ENCODE measurements around the gene RBM4. TPM values are rescaled to one million over a fixed set of nuclear protein-coding genes. Genes with fewer than 3 reads are reported as not detected.
"Not testable (repeated sequence)": the region's sequence is repeated elsewhere in the genome, so short reads cannot be mapped to it uniquely, and the experiment has no call there.

The RBM4 gene
- total and polyA plus RNA-seq, 2 experiments from 2014 or later: 79.0 to 121 TPM

GRCh38 chr11:66639066-66639813, 737 bp downstream of the RBM4 start:
- Histone ChIP-seq H3K4me1 (ENCODE audit: insufficient read depth) (peaks cover 44% of the 10 kb centered on the region), H3K27ac (peak overlapping the region; percentile 88), H3K9ac (peak overlapping the region; percentile 94), H3K79me2 (ENCODE audit: insufficient read depth) (peaks cover 96% of the 10 kb centered on the region), H3K4me2 (ENCODE audit: unreplicated experiment) (peak overlapping the region; percentile 100), H3K9me2 (ENCODE audit: insufficient read depth) (no peaks in the 10 kb centered on the region), H4K20me1 (ENCODE audit: insufficient read depth) (peaks cover 41% of the 10 kb centered on the region), H3K27me3 (replicated peaks; ENCODE audit: insufficient read depth) (no peaks in the 10 kb centered on the region), H2AFZ (peak overlapping the region; percentile 15; the same call in 1 of the 2 replicates), H3K9me3 (ENCODE audit: low read depth) (no peaks in the 10 kb centered on the region), H3F3A (ENCODE audit: insufficient read depth) (peaks cover 62% of the 10 kb centered on the region), H3K4me3 (peak overlapping the region; percentile 87), H3K36me3 (ENCODE audit: low read depth) (peaks cover 36% of the 10 kb centered on the region)
- 2 to 3% methylated on average over 27 of the region's 27 CpGs for WGBS, 2 experiments (ENCODE audit: low coverage in 1 of 2, low lambda C conversion rate in 2 of 2, missing lambda C conversion rate in 2 of 2)
- TF ChIP-seq EZH2 (IDR thresholded peaks at IDR 0.05; ENCODE audit: insufficient read depth, poor library complexity, severe bottlenecking): no peak
- TF ChIP-seq EZH2phosphoT487 (IDR thresholded peaks at IDR 0.05; ENCODE audit: insufficient read depth, low read depth): no peak
- in situ Hi-C loops (cut with MboI): no loop called here
- DNase-seq: peak; percentile 80

- peaks cover 49% of the 10 kb centered on the region for H3K4me1 ChIP-seq (ENCODE audit: insufficient read depth)
- H3K9me2 ChIP-seq (ENCODE audit: insufficient read depth); H3K27me3 ChIP-seq (replicated peaks; ENCODE audit: insufficient read depth); in situ Hi-C loops (cut with MboI); H2AFZ ChIP-seq; DNase-seq; H3K9me3 ChIP-seq (ENCODE audit: low read depth): not testable (repeated sequence)
- 40 to 42% methylated on average over 10 of the region's 10 CpGs for WGBS, 2 experiments (ENCODE audit: low coverage in 1 of 2, low lambda C conversion rate in 2 of 2, missing lambda C conversion rate in 2 of 2)
- H3K9ac ChIP-seq: peak overlapping the region; percentile 94
- H4K20me1 ChIP-seq (ENCODE audit: insufficient read depth): peaks cover 47% of the 10 kb centered on the region
- peaks cover 96% of the 10 kb centered on the region for H3K79me2 ChIP-seq (ENCODE audit: insufficient read depth)
- H3K4me2 ChIP-seq (ENCODE audit: unreplicated experiment): peak overlapping the region; percentile 100
- H3K36me3 ChIP-seq (ENCODE audit: low read depth): peaks cover 42% of the 10 kb centered on the region
- H3K4me3 ChIP-seq: peak overlapping the region; percentile 87
- H3F3A ChIP-seq (ENCODE audit: insufficient read depth): peaks cover 56% of the 10 kb centered on the region
- peak overlapping the region; percentile 88 for H3K27ac ChIP-seq
Measured at GRCh38 chr11:66639814-66640340, 1.4 kb downstream of the RBM4 start.

- in situ Hi-C loops (cut with MboI): no loop called here
- 18 to 23% methylated on average over 3 of the region's 3 CpGs for WGBS, 2 experiments (ENCODE audit: low coverage in 1 of 2, low lambda C conversion rate in 2 of 2, missing lambda C conversion rate in 2 of 2)
- Histone ChIP-seq H3K27ac (no peak overlapping the region), H3K9me3 (ENCODE audit: low read depth) (no peaks in the 10 kb centered on the region), H3F3A (ENCODE audit: insufficient read depth) (peaks cover 57% of the 10 kb centered on the region), H3K79me2 (ENCODE audit: insufficient read depth) (peaks cover 96% of the 10 kb centered on the region), H3K36me3 (ENCODE audit: low read depth) (peaks cover 58% of the 10 kb centered on the region), H3K9ac (peak overlapping the region; percentile 94), H3K4me2 (ENCODE audit: unreplicated experiment) (peak overlapping the region; percentile 100), H2AFZ (no peak overlapping the region), H3K4me1 (ENCODE audit: insufficient read depth) (peaks cover 57% of the 10 kb centered on the region), H3K9me2 (ENCODE audit: insufficient read depth) (no peaks in the 10 kb centered on the region), H4K20me1 (ENCODE audit: insufficient read depth) (peaks cover 57% of the 10 kb centered on the region), H3K4me3 (peak overlapping the region; percentile 87), H3K27me3 (replicated peaks; ENCODE audit: insufficient read depth) (no peaks in the 10 kb centered on the region)
- peak; percentile 53 for DNase-seq
- TF ChIP-seq EZH2 (IDR thresholded peaks at IDR 0.05; ENCODE audit: insufficient read depth, poor library complexity, severe bottlenecking) (no peak), EZH2phosphoT487 (IDR thresholded peaks at IDR 0.05; ENCODE audit: insufficient read depth, low read depth) (no peak)
Measured at GRCh38 chr11:66641834-66642233, 3.3 kb downstream of the RBM4 start.

GRCh38 chr11:66643745-66644437, 5.4 kb downstream of the RBM4 start:
- Histone ChIP-seq H3K9me2 (ENCODE audit: insufficient read depth) (no peaks in the 10 kb centered on the region), H3K27ac (no peak overlapping the region), H3K36me3 (ENCODE audit: low read depth) (peaks cover 74% of the 10 kb centered on the region), H3K9ac (no peak overlapping the region), H3K27me3 (replicated peaks; ENCODE audit: insufficient read depth) (no peaks in the 10 kb centered on the region), H3K4me1 (ENCODE audit: insufficient read depth) (peaks cover 47% of the 10 kb centered on the region), H3K4me3 (no peak overlapping the region), H2AFZ (no peak overlapping the region), H3F3A (ENCODE audit: insufficient read depth) (peaks cover 55% of the 10 kb centered on the region), H3K4me2 (ENCODE audit: unreplicated experiment) (peak overlapping the region; percentile 8), H3K79me2 (ENCODE audit: insufficient read depth) (peaks cover 100% of the 10 kb centered on the region), H4K20me1 (ENCODE audit: insufficient read depth) (peaks cover 57% of the 10 kb centered on the region), H3K9me3 (ENCODE audit: low read depth) (no peaks in the 10 kb centered on the region)
- WGBS, 2 experiments (ENCODE audit: low coverage in 1 of 2, low lambda C conversion rate in 2 of 2, missing lambda C conversion rate in 2 of 2): 89 to 91% methylated on average over 24 of the region's 24 CpGs
- in situ Hi-C loops (cut with MboI): no loop called here
- no peak for TF ChIP-seq EZH2 (IDR thresholded peaks at IDR 0.05; ENCODE audit: insufficient read depth, poor library complexity, severe bottlenecking)
- no peak for TF ChIP-seq EZH2phosphoT487 (IDR thresholded peaks at IDR 0.05; ENCODE audit: insufficient read depth, low read depth)
- DNase-seq: no peak

All from GM23248 (cell line).